HG03025 (cell line): Measurements from ENCODE around the gene OLFML2A.

Experiments
- ATAC-seq: cut with Tn5 transposase; IDR thresholded peaks from one replicate; pipeline ENCODE4 v1.9.1; 2021; ENCODE audit warnings: mild to moderate bottlenecking, moderate library complexity; ENCODE audit not compliant: unreplicated experiment, low FRiP score

The OLFML2A gene

DNA sequence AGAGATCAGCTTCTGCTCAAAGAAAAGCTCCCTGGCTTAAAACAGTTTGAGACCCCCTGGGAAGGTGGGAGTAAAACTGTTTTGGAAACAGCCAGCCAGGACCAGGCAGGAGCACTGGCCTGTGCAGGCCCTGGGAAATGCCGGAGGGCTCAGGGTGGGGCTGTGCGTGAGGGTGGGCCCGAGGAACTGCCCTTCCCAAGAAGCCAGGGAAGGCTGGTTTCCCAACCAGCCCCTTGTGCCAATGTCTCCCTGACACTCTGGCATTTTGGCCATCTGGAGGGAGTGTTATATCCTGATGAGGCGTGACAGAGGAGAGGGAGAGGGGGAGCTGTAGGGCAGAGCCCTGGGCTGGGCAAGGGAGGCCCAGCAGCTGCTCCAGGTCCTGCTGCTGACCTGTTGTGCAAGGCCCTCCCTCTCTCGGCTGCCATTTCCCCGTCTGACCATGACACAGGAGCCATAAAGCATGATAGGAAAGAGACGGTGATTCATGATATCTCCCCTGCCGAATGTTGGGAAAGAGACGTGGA lies 16.1 kb downstream of the OLFML2A start:
- ATAC-seq: no peak

GRCh38 chr9:124794902-124795491 lies 18.1 kb downstream of the OLFML2A start:
- ATAC-seq: no peak

GRCh38 chr9:124795881-124796431 lies 19.0 kb downstream of the OLFML2A start:
- no peak for ATAC-seq

- no peak for ATAC-seq
Observed at GRCh38 chr9:124797343-124798103, 20.6 kb downstream of the OLFML2A start.

- ATAC-seq: no peak
Observed at GRCh38 chr9:124799274-124800006, 22.5 kb downstream of the OLFML2A start.

- ATAC-seq: no peak
Observed at GRCh38 chr9:124800306-124801259, 23.6 kb downstream of the OLFML2A start.

GRCh38 chr9:124801356-124801755 lies 24.4 kb downstream of the OLFML2A start:
- ATAC-seq: no peak

- no peak for ATAC-seq
Observed at GRCh38 chr9:124802426-124802825, 25.5 kb downstream of the OLFML2A start.

GRCh38 chr9:124803911-124804310 lies 27.0 kb downstream of the OLFML2A start:
- ATAC-seq: no peak

DNA sequence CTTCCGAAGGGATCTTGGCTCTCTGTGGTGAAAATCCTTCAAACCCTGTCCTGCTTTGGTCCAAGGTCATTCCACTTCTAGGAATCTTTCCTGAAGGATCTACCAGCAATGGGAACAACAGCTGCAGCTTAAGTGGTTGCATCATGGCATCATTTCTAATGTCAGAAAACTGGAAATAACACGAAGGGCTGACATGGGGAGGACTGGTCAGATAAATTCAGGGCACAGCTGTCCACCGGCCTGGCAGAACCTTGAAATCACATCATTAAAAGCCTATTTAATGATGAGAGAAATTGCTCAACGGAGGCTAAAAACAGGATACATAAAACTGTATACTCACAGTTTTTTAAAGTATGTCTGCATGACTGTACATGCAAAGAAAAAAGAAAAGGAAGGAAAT lies 28.3 kb downstream of the OLFML2A start:
- no peak for ATAC-seq

- ATAC-seq: no peak
Observed at GRCh38 chr9:124808246-124808956, 31.5 kb downstream of the OLFML2A start.

- ATAC-seq: no peak
Observed at GRCh38 chr9:124809211-124809610, 32.3 kb downstream of the OLFML2A start.

DNA sequence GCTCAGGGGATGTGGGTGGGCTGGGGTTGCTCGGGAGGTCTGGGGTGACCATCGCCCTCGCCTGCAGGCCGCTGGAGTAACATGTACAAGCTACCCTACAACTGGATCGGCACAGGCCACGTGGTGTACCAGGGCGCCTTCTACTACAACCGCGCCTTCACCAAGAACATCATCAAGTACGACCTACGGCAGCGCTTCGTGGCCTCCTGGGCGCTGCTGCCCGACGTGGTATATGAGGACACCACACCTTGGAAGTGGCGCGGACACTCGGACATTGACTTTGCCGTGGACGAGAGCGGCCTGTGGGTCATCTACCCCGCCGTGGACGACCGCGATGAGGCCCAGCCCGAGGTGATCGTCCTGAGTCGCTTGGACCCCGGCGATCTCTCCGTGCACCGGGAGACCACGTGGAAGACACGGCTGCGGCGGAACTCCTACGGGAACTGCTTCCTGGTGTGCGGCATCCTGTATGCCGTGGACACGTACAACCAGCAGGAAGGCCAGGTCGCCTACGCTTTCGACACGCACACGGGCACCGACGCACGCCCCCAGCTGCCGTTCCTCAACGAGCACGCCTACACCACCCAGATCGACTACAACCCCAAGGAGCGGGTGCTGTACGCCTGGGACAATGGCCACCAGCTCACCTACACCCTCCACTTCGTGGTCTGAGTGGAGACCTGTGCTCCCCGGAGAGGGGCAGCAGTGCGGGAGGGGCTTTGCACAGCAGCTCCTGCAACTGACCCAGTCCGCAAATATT lies 33.0 kb downstream of the OLFML2A start:
- ATAC-seq: no peak

DNA sequence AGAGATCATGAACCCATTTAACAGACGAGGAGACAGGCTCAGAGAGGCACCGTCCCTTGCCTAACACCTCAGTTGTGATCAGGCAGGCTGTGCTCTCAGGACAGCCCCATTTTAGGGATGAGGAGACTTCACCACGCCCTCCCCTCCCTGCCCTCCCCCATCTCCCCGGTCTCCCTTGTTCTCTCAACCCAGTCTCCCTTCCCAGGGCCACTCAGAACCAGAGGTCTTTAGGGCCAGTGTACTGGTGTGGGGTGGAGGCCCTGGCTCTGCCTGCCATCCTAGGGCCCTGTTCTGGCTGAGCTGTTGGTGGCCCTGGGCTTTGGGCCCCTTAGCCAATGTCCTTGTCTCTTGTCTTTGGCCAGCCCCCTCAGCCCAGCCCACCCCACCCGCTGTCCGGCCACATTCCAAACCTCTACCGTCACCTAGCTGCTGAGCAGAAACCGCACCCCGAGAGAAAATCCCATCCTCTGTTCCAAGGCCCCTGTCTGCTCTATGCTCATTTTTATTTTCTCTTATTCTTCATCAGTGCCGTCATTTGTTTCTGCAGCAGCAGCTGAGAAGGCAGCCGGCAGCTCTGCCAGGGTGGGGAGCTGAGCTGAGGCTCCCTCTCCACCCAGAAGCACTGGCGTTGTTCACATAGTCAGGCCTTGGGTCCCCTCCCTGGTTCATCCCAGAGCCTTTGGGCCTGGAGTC lies 33.9 kb downstream of the OLFML2A start:
- ATAC-seq: no peak

- no peak for ATAC-seq
Observed at GRCh38 chr9:124812441-124812876, 35.5 kb downstream of the OLFML2A start.

- ATAC-seq: no peak
Observed at GRCh38 chr9:124813041-124813440, 36.1 kb downstream of the OLFML2A start.

GRCh38 chr9:124813501-124814163 lies 36.7 kb downstream of the OLFML2A start:
- ATAC-seq: no peak
